Measurements from ENCODE around the gene KLK7. TPM values are rescaled to one million over a fixed set of nuclear protein-coding genes. Genes with fewer than 3 reads are reported as not detected.

Gene KLK7
- total RNA-seq, 4 donors from 2014 or later = 0.34 to 0.89 TPM; not detected in 2

DNA sequence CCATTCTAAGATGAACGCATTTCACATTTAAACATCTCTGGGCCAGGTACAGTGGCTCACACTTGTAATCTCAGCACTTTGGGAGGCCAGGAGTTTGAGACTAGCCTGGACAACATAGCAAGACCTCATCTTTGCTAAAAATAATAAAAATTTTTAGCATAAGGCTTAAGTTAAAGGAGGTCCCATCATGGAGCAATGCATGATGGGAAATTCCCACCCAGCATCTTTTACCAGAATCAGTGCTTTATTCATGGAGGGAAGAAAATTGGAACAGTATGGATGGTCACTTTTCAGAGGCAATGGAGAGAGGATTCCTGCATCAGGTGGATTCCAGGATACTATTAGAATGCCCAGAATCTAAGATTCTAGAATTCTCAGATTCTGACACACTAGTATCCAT lies 21.5 kb upstream of the KLK7 start:
- TF ChIP-seq, protein P1, sequence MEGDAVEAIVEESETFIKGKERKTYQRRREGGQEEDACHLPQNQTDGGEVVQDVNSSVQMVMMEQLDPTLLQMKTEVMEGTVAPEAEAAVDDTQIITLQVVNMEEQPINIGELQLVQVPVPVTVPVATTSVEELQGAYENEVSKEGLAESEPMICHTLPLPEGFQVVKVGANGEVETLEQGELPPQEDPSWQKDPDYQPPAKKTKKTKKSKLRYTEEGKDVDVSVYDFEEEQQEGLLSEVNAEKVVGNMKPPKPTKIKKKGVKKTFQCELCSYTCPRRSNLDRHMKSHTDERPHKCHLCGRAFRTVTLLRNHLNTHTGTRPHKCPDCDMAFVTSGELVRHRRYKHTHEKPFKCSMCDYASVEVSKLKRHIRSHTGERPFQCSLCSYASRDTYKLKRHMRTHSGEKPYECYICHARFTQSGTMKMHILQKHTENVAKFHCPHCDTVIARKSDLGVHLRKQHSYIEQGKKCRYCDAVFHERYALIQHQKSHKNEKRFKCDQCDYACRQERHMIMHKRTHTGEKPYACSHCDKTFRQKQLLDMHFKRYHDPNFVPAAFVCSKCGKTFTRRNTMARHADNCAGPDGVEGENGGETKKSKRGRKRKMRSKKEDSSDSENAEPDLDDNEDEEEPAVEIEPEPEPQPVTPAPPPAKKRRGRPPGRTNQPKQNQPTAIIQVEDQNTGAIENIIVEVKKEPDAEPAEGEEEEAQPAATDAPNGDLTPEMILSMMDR (IDR thresholded peaks at IDR 0.05) = no peak
- TF ChIP-seq POLR2A (IDR thresholded peaks at IDR 0.05) = no peak
- intact Hi-C loops (cut with DNase I) = no loop called here
- no peak overlapping the region for H3K4me3 ChIP-seq (replicated peaks in 1 of 3)
- no peaks in the 10 kb centered on the region for H3K36me3 ChIP-seq
- H3K4me1 ChIP-seq = no peaks in the 10 kb centered on the region
- WGBS, 2 donors = 48 to 67% methylated on average over 1 of the region's 1 CpG
- no peak overlapping the region for H3K27ac ChIP-seq
- H3K9me3 ChIP-seq = no peaks in the 10 kb centered on the region
- no peak for DNase-seq
- peaks cover 10% of the 10 kb centered on the region for H3K27me3 ChIP-seq

DNA sequence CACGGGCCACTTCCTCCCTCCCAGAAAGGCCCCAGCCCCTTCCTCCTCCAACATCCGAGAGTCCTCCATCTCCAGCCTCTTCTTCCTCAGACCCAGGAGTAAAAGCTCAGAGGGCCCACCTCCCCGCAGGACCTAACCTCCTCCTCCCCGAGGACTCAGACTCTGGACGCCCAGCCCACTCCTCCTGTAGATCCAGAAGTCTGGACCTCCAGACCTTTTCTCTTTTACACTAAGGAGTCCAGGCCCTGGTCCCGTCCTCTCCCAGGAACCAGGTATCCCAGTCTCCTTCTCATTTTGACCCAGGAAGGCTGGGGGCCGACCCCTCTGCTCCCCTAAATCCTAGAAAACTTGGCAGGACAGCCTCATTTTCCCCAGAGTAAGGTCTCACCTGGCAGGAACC lies 19.6 kb upstream of the KLK7 start:
- Histone ChIP-seq H3K4me1 (no peaks in the 10 kb centered on the region), H3K36me3 (no peaks in the 10 kb centered on the region), H3K27ac (no peak overlapping the region), H3K4me3 (replicated peaks in 1 of 3) (no peak overlapping the region), H3K9me3 (no peaks in the 10 kb centered on the region), H3K27me3 (peaks cover 10% of the 10 kb centered on the region)
- WGBS, 2 donors = 76 to 85% methylated on average over 7 of the region's 7 CpGs
- no peak for TF ChIP-seq POLR2A (IDR thresholded peaks at IDR 0.05)
- TF ChIP-seq, protein P1 (IDR thresholded peaks at IDR 0.05) = no peak
- intact Hi-C loops (cut with DNase I) = no loop called here
- DNase-seq = no peak

DNA sequence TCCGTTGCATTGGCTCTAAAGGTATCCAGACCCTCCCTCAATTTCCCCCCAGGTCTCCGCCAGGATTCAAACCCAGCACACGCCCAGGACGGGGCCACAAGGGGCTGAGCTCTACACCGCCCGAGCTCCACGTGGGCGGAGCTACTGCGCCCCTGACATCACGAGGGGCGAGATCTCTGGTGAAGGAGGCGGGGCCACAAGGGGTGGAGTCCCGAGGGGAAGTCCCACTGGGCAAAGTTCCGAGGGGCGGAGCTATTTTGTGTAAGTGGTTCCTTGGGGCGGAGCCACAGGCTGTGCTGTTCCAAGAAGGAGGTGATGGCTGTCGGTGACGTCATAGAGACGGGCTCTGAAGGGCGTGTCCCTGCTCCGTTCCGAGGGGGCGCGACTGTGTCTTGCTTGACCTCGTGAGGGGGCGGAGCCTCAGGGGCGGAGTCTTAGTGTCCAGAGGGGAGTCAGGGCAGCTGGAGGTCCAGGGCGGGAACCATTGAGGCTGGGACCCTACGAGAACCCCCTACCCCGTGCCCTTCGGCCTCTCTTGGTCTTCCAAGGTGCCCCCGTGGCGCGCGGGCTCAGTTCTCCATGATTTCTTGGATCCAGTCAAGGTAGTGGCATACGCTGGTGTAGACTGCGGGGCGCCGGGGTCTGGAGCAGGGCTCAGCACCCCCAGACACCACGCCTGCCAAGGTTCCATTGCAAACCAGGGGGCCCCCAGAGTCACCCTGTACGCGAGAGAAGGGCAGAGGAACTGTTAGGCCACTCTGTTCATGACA lies 19.0 kb upstream of the KLK7 start:
- Histone ChIP-seq H3K36me3 (no peaks in the 10 kb centered on the region), H3K27ac (no peak overlapping the region), H3K4me3 (replicated peaks in 1 of 3) (no peak overlapping the region), H3K27me3 (peaks cover 10% of the 10 kb centered on the region), H3K4me1 (no peaks in the 10 kb centered on the region), H3K9me3 (no peaks in the 10 kb centered on the region)
- DNase-seq = no peak
- WGBS, 2 donors = 76 to 77% methylated on average over 20 to 37 of the region's 42 CpGs
- no peak for TF ChIP-seq POLR2A (IDR thresholded peaks at IDR 0.05)
- TF ChIP-seq, protein P1 (IDR thresholded peaks at IDR 0.05) = no peak
- intact Hi-C loops (cut with DNase I) = no loop called here

DNA sequence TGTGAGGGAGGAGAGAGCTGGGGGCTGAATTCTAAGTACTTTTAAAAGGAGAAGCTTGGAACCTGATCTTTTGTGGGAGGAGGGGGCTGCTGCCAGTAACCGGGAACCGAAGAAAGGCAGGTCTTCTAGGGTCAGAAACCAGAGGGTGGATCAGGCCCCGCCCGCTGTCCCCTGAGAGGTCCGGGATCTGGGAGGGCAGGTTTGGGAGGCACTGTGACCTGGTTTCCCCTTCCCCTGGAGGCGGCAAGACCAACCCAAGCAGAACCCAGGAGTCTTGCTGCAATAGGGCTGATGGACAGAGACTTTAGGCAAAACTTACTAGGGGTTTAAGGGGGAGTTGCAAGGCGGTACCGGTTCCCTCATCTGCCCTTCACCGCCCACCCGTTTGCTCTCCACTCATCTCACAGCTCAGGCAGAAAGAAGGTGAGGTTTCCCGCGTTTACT lies 18.4 kb upstream of the KLK7 start:
- Histone ChIP-seq H3K36me3 (no peaks in the 10 kb centered on the region), H3K4me1 (no peaks in the 10 kb centered on the region), H3K27me3 (peaks cover 10% of the 10 kb centered on the region), H3K9me3 (no peaks in the 10 kb centered on the region), H3K27ac (no peak overlapping the region), H3K4me3 (replicated peaks in 1 of 3) (no peak overlapping the region)
- TF ChIP-seq, protein P1 (IDR thresholded peaks at IDR 0.05) = no peak
- TF ChIP-seq POLR2A (IDR thresholded peaks at IDR 0.05) = no peak
- intact Hi-C loops (cut with DNase I) = no loop called here
- WGBS, 2 donors = 26 to 39% methylated on average over 11 to 12 of the region's 12 CpGs
- no peak for DNase-seq

DNA sequence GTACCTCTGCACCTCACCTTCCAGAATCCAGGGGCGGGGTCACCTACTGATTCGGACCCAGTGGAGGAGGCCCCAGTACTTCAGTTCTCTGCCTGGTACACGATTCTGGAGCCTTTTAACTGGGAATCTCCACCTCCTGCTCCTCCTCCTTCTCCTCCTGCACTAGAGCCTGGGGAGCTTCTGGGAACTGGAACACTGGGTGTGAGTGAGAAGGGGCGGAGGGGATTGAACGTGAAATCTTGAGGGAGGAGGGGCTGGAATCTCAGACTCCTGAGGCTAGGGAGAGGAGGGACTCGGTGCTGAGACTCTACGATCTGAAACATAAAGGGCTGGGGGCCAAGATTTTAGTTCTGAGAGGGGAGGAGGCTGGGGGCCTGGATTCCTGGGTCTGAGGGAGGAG lies 17.8 kb upstream of the KLK7 start, which contains the start of gene KLK8:
Gene KLK8 (minus strand): TSS at position 90 of the 400 bp plus-strand sequence. CDS start 437 bp downstream, outside the sequence.
- Histone ChIP-seq H3K4me1 (no peaks in the 10 kb centered on the region), H3K27ac (no peak within 1 kb of the TSS), H3K27me3 (peaks cover 10% of the 10 kb centered on the region), H3K36me3 (no peaks in the 10 kb centered on the region), H3K9me3 (no peaks in the 10 kb centered on the region), H3K4me3 (replicated peaks in 1 of 3) (no peak within 1 kb of the TSS)
- no peak for DNase-seq
- intact Hi-C loops (cut with DNase I) = no loop called here
- WGBS, 2 donors = 20 to 33% methylated on average over 4 to 7 of the region's 7 CpGs
- TF ChIP-seq, protein P1 (IDR thresholded peaks at IDR 0.05) = no peak
- TF ChIP-seq POLR2A (IDR thresholded peaks at IDR 0.05) = no peak

All from thyroid gland (tissue), 4 donors.